ENCODE results near the gene PCDH15.
"Not testable (repeated sequence)": the region's sequence is repeated elsewhere in the genome, so short reads cannot be mapped to it uniquely, and the experiment has no call there.

PCDH15 gene

GRCh38 chr10:54415483-54415882, 385.5 kb downstream of the PCDH15 start:
- no peaks in the 10 kb centered on the region for H3K4me1 ChIP-seq (ENCODE audit: insufficient read depth, low read length)
- no peak overlapping the region for H3K4me3 ChIP-seq (ENCODE audit: low read length)
- no peaks in the 10 kb centered on the region for H3K27me3 ChIP-seq (ENCODE audit: insufficient read depth, low read length)
- H3K36me3 ChIP-seq (ENCODE audit: insufficient read depth, low read length): no peaks in the 10 kb centered on the region
- H2AFZ ChIP-seq (ENCODE audit: low read depth, low read length): no peak overlapping the region
- no peaks in the 10 kb centered on the region for H3K9me3 ChIP-seq (ENCODE audit: low read length)

DNA sequence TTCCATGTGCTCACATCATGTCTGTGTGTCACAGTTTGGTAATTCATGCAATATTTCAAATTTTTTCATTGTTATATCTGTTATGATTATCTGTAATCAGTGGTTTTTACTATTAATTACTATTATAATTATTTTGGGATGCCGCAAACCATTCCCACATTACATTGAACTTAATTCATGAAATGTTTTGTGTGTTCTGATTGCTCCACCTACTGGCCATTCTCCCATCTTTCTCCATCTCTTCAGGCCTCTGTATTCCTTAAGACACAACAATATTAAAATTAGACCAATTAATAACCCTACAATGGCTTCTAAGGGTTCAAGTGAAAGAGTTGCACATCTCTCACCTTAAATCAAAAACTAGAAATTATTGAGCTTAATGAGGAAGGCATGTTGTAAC, 398.5 kb downstream of the PCDH15 start:
- H3K27me3 ChIP-seq (ENCODE audit: insufficient read depth, low read length): no peaks in the 10 kb centered on the region
- H2AFZ ChIP-seq (ENCODE audit: low read depth, low read length): no peak overlapping the region
- H3K9me3 ChIP-seq (ENCODE audit: low read length): no peaks in the 10 kb centered on the region
- H3K4me1 ChIP-seq (ENCODE audit: insufficient read depth, low read length): no peaks in the 10 kb centered on the region
- no peak overlapping the region for H3K4me3 ChIP-seq (ENCODE audit: low read length)
- H3K36me3 ChIP-seq (ENCODE audit: insufficient read depth, low read length): no peaks in the 10 kb centered on the region

DNA sequence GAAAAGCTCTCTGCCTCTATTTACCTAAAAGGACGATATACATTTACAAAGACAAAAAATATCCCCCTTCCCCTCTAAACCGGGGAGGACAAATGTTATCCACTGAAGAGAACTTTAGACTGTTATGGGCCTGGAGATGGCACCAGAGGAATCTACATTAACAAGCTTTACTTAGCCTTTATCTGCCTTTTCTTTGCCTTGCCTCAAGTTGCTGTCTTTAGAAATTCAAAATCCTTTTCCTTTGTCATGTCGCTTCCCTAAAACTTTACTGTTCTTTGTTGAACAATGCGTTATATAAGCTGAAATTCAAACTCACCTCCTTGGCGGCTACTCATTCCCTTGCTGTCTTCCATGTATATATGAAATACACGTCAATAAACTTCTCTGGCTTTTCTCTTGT, 405.0 kb downstream of the PCDH15 start:
- Histone ChIP-seq H2AFZ (ENCODE audit: low read depth, low read length) (no peak overlapping the region), H3K4me1 (ENCODE audit: insufficient read depth, low read length) (no peaks in the 10 kb centered on the region), H3K9me3 (ENCODE audit: low read length) (no peaks in the 10 kb centered on the region), H3K36me3 (ENCODE audit: insufficient read depth, low read length) (no peaks in the 10 kb centered on the region), H3K27me3 (ENCODE audit: insufficient read depth, low read length) (no peaks in the 10 kb centered on the region), H3K4me3 (ENCODE audit: low read length) (no peak overlapping the region)

DNA sequence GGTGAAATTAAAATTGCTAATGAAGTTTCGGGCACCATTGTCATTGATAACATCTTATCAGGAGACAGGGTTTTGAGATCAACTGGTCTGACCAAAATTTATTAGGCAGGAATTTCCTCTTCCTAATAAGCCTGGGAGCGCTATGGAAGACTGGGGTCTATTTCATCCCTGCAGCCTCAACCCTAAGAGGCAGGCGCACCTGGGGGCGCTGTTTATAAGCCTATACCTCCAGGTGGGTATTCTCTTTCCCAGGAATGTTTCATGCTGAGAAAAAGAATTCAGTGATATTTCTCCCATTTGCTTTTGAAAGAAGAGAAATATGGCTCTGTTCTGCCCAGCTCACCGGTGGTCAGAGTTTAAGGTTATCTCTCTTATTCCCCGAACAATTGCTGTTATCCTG, 406.4 kb downstream of the PCDH15 start:
- H3K4me3 ChIP-seq (ENCODE audit: low read length); H3K9me3 ChIP-seq (ENCODE audit: low read length); H3K4me1 ChIP-seq (ENCODE audit: insufficient read depth, low read length); H2AFZ ChIP-seq (ENCODE audit: low read depth, low read length); H3K27me3 ChIP-seq (ENCODE audit: insufficient read depth, low read length); H3K36me3 ChIP-seq (ENCODE audit: insufficient read depth, low read length): not testable (repeated sequence)

- peaks cover 7% of the 10 kb centered on the region for H3K4me1 ChIP-seq (ENCODE audit: insufficient read depth, low read length)
- no peaks in the 10 kb centered on the region for H3K27me3 ChIP-seq (ENCODE audit: insufficient read depth, low read length)
- no peak overlapping the region for H2AFZ ChIP-seq (ENCODE audit: low read depth, low read length)
- H3K9me3 ChIP-seq (ENCODE audit: low read length): no peaks in the 10 kb centered on the region
- H3K4me3 ChIP-seq (ENCODE audit: low read length): no peak overlapping the region
- no peaks in the 10 kb centered on the region for H3K36me3 ChIP-seq (ENCODE audit: insufficient read depth, low read length)
Measured at GRCh38 chr10:54372179-54372578, 428.9 kb downstream of the PCDH15 start.

- Histone ChIP-seq H3K36me3 (ENCODE audit: insufficient read depth, low read length) (no peaks in the 10 kb centered on the region), H2AFZ (ENCODE audit: low read depth, low read length) (no peak overlapping the region), H3K9me3 (ENCODE audit: low read length) (no peaks in the 10 kb centered on the region)
Measured at GRCh38 chr10:54368984-54369383, 432.0 kb downstream of the PCDH15 start.

GRCh38 chr10:54363390-54363789, 437.6 kb downstream of the PCDH15 start:
- Histone ChIP-seq H3K36me3 (ENCODE audit: insufficient read depth, low read length) (no peaks in the 10 kb centered on the region), H2AFZ (ENCODE audit: low read depth, low read length) (no peak overlapping the region)

More at GRCh38 chr10:54368984-54369383, 432.0 kb downstream of the PCDH15 start:
- peaks cover 7% of the 10 kb centered on the region for H3K4me1 ChIP-seq (ENCODE audit: insufficient read depth, low read length)
- no peaks in the 10 kb centered on the region for H3K27me3 ChIP-seq (ENCODE audit: insufficient read depth, low read length)
- no peak overlapping the region for H3K4me3 ChIP-seq (ENCODE audit: low read length)

GRCh38 chr10:54342058-54342457, 459.0 kb downstream of the PCDH15 start:
- H3K4me3 ChIP-seq (ENCODE audit: low read length): no peak overlapping the region
- H3K27me3 ChIP-seq (ENCODE audit: insufficient read depth, low read length): no peaks in the 10 kb centered on the region
- no peak overlapping the region for H2AFZ ChIP-seq (ENCODE audit: low read depth, low read length)
- peaks cover 5% of the 10 kb centered on the region for H3K9me3 ChIP-seq (ENCODE audit: low read length)
- H3K4me1 ChIP-seq (ENCODE audit: insufficient read depth, low read length): no peaks in the 10 kb centered on the region
- no peaks in the 10 kb centered on the region for H3K36me3 ChIP-seq (ENCODE audit: insufficient read depth, low read length)

More at GRCh38 chr10:54363390-54363789, 437.6 kb downstream of the PCDH15 start:
- H3K9me3 ChIP-seq (ENCODE audit: low read length): no peaks in the 10 kb centered on the region
- no peaks in the 10 kb centered on the region for H3K27me3 ChIP-seq (ENCODE audit: insufficient read depth, low read length)
- H3K4me1 ChIP-seq (ENCODE audit: insufficient read depth, low read length): no peaks in the 10 kb centered on the region
- no peak overlapping the region for H3K4me3 ChIP-seq (ENCODE audit: low read length)

- H2AFZ ChIP-seq (ENCODE audit: low read depth, low read length): no peak overlapping the region
- H3K4me1 ChIP-seq (ENCODE audit: insufficient read depth, low read length): no peaks in the 10 kb centered on the region
- no peak overlapping the region for H3K4me3 ChIP-seq (ENCODE audit: low read length)
- H3K36me3 ChIP-seq (ENCODE audit: insufficient read depth, low read length): no peaks in the 10 kb centered on the region
- H3K27me3 ChIP-seq (ENCODE audit: insufficient read depth, low read length): no peaks in the 10 kb centered on the region
- no peaks in the 10 kb centered on the region for H3K9me3 ChIP-seq (ENCODE audit: low read length)
Measured at GRCh38 chr10:54335296-54335695, 465.7 kb downstream of the PCDH15 start.

GRCh38 chr10:54319341-54319740, 481.7 kb downstream of the PCDH15 start:
- Histone ChIP-seq H3K4me1 (ENCODE audit: insufficient read depth, low read length) (no peaks in the 10 kb centered on the region), H3K4me3 (ENCODE audit: low read length) (no peak overlapping the region), H3K36me3 (ENCODE audit: insufficient read depth, low read length) (no peaks in the 10 kb centered on the region), H3K9me3 (ENCODE audit: low read length) (no peaks in the 10 kb centered on the region), H3K27me3 (ENCODE audit: insufficient read depth, low read length) (no peaks in the 10 kb centered on the region), H2AFZ (ENCODE audit: low read depth, low read length) (no peak overlapping the region)

GRCh38 chr10:54318470-54318869, 482.6 kb downstream of the PCDH15 start:
- H3K27me3 ChIP-seq (ENCODE audit: insufficient read depth, low read length): no peaks in the 10 kb centered on the region
- H3K36me3 ChIP-seq (ENCODE audit: insufficient read depth, low read length): no peaks in the 10 kb centered on the region
- H2AFZ ChIP-seq (ENCODE audit: low read depth, low read length): no peak overlapping the region
- no peaks in the 10 kb centered on the region for H3K9me3 ChIP-seq (ENCODE audit: low read length)
- no peak overlapping the region for H3K4me3 ChIP-seq (ENCODE audit: low read length)
- H3K4me1 ChIP-seq (ENCODE audit: insufficient read depth, low read length): no peaks in the 10 kb centered on the region

DNA sequence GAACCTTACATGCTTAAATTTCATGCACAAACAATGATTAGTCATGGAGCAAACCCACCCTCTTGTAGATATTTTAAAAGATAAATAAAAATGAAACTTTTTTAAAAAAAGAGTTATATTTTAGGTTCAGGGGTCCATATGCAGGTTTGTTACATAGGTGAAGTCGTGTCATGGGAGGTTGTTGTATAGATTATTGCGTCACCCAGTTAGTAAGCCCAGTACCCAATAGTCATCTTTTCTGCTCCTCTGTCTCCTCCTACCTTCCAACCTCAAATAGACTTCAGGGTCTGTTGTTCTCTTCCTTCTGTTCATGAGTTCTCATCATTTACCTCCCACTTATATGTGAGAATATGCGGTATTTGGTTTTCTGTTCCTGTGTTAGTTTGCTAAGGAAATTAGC, 486.6 kb downstream of the PCDH15 start:
- H3K36me3 ChIP-seq (ENCODE audit: insufficient read depth, low read length): no peaks in the 10 kb centered on the region

GRCh38 chr10:54284526-54285193, 516.4 kb downstream of the PCDH15 start:
- Histone ChIP-seq H3K4me1 (ENCODE audit: insufficient read depth, low read length) (no peaks in the 10 kb centered on the region), H3K27me3 (ENCODE audit: insufficient read depth, low read length) (no peaks in the 10 kb centered on the region), H3K4me3 (ENCODE audit: low read length) (no peak overlapping the region), H3K36me3 (ENCODE audit: insufficient read depth, low read length) (no peaks in the 10 kb centered on the region), H3K9me3 (ENCODE audit: low read length) (no peaks in the 10 kb centered on the region), H2AFZ (ENCODE audit: low read depth, low read length) (no peak overlapping the region)

More for the DNA sequence above, 486.6 kb downstream of the PCDH15 start:
- H3K27me3 ChIP-seq (ENCODE audit: insufficient read depth, low read length): no peaks in the 10 kb centered on the region
- H3K4me1 ChIP-seq (ENCODE audit: insufficient read depth, low read length): no peaks in the 10 kb centered on the region
- no peak overlapping the region for H3K4me3 ChIP-seq (ENCODE audit: low read length)
- H3K9me3 ChIP-seq (ENCODE audit: low read length): no peaks in the 10 kb centered on the region
- H2AFZ ChIP-seq (ENCODE audit: low read depth, low read length): no peak overlapping the region

DNA sequence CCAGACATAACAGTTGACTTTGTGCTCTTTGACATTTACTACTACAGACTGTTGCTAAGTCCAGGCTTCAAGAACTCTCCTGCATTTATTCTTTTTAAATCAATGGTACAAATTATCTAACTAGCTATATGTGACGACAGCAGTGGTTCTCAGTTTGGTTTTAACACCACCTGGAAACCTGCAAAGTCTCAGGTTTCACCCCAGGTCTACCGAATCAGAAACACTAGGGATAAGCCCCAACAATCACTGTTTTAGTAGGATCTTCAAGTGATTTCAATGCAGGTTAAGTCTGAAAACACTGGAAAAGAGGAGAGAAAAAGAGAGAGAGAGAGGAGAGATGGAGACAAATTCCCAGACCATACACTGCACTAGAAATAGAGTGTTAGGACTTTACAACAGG, 519.0 kb downstream of the PCDH15 start:
- no peak overlapping the region for H3K4me3 ChIP-seq (ENCODE audit: low read length)
- H3K4me1 ChIP-seq (ENCODE audit: insufficient read depth, low read length): no peaks in the 10 kb centered on the region
- H2AFZ ChIP-seq (ENCODE audit: low read depth, low read length): no peak overlapping the region
- no peaks in the 10 kb centered on the region for H3K36me3 ChIP-seq (ENCODE audit: insufficient read depth, low read length)
- H3K27me3 ChIP-seq (ENCODE audit: insufficient read depth, low read length): no peaks in the 10 kb centered on the region
- H3K9me3 ChIP-seq (ENCODE audit: low read length): no peaks in the 10 kb centered on the region

All from neuron (in vitro differentiated cells).